PC-9 (cell line): ENCODE results near the gene KDM6A. TPM values are rescaled to one million over a fixed set of nuclear protein-coding genes. Genes with fewer than 3 reads are reported as not detected.

Experiments used
- BruUV-seq: library from RNA; stranded (reverse); fragments of 400-500 nt; replicated peaks from 2 replicates; lab custom pipeline; 2021; lab: Mats Ljungman, UMichigan
- CTCF ChIA-PET: fragments of 300-600 bp; sonication (Branson Sonifier 250); formaldehyde crosslinking; loops from one replicate; lab custom pipeline; 2022; ENCODE audit warnings: antibody characterized with exemption; lab: Charles Lee
- POLR2A ChIA-PET: fragments of 300-600 bp; sonication (Branson Sonifier 250); formaldehyde crosslinking; loops from one replicate; lab custom pipeline; 2022; ENCODE audit warnings: antibody characterized with exemption; ENCODE audit not compliant: unreplicated experiment; lab: Charles Lee
- DNase-seq, 2 experiments: peaks; one replicate each; pipeline versions ENCODE4 v3.0.0 to v3.0.0-alpha.2; 2015 to 2022; ENCODE audit warnings: mixed read lengths in 1 of 2
- H2AFZ ChIP-seq: fragments of 200-600 bp; sonication (generic); 2 replicates; pipeline ENCODE4 v1.8.1; 2017; ENCODE audit warnings: antibody characterized with exemption
- H3F3A ChIP-seq: fragments of 200-600 bp; sonication (generic); 2 replicates; pipeline ENCODE4 v1.8.1; 2017; ENCODE audit warnings: antibody characterized with exemption, mild to moderate bottlenecking, low read depth; ENCODE audit not compliant: insufficient read depth
- H3K27ac ChIP-seq: fragments of 200-600 bp; sonication (generic); 2 replicates; pipeline ENCODE4 v1.6.1; 2016; ENCODE audit warnings: mixed run types
- H3K27me3 ChIP-seq: fragments of 200-600 bp; sonication (generic); 2 replicates; pipeline ENCODE4 v1.6.1; 2016; ENCODE audit warnings: low read depth, mixed run types; ENCODE audit not compliant: insufficient read depth
- H3K36me3 ChIP-seq: fragments of 200-600 bp; sonication (generic); 2 replicates; pipeline ENCODE4 v1.6.1; 2016; ENCODE audit warnings: low read depth, mixed run types
- H3K4me1 ChIP-seq: fragments of 200-600 bp; sonication (generic); replicated peaks from 2 replicates; pipeline ENCODE4 v1.6.1; 2016; ENCODE audit warnings: mixed run types; ENCODE audit not compliant: insufficient read depth
- H3K4me2 ChIP-seq: fragments of 200-600 bp; sonication (generic); 2 replicates; pipeline ENCODE4 v1.6.1; 2017; ENCODE audit warnings: mixed run types
- H3K4me3 ChIP-seq: fragments of 200-600 bp; sonication (generic); 2 replicates; pipeline ENCODE4 v1.6.1; 2016; ENCODE audit warnings: mixed run types
- H3K79me2 ChIP-seq: fragments of 200-600 bp; sonication (generic); 2 replicates; pipeline ENCODE4 v1.6.1; 2017; ENCODE audit warnings: low read depth, mixed run types
- H3K9me2 ChIP-seq: fragments of 200-600 bp; sonication (generic); 2 replicates; pipeline ENCODE4 v1.8.1; 2017; ENCODE audit warnings: mild to moderate bottlenecking; ENCODE audit not compliant: insufficient read depth
- H3K9me3 ChIP-seq: fragments of 200-600 bp; sonication (generic); 2 replicates; pipeline ENCODE4 v1.8.1; 2016; ENCODE audit warnings: low read depth; ENCODE audit not compliant: insufficient read depth
- H4K20me1 ChIP-seq: fragments of 200-600 bp; sonication (generic); 2 replicates; pipeline ENCODE4 v1.8.1; 2017; ENCODE audit not compliant: insufficient read depth
- EZH2 ChIP-seq: fragments of 200-600 bp; sonication (generic); IDR thresholded peaks from 2 replicates; pipeline ENCODE4 v1.8.0; 2017; ENCODE audit warnings: antibody characterized with exemption, low read depth
- intact Hi-C: fragments of 100-400 bp; cut with micrococcal nuclease; formaldehyde crosslinking; loops from one replicate; pipeline ENCODE4 v1.10.0; 2022; ENCODE audit not compliant: unreplicated experiment
- total RNA-seq: library from RNA; stranded (reverse); gene quantifications from 2 replicates; pipeline ENCODE4 v1.2.3, GENCODE V29; 2021
- TF ChIP-seq, protein P1 (sequence below): fragments of 200-600 bp; sonication (generic); conservative IDR thresholded peaks from 2 replicates; pipeline ENCODE4 v1.6.1; 2017; ENCODE audit warnings: mixed run types, antibody characterized with exemption, mild to moderate bottlenecking, moderate library complexity

Gene KDM6A
- total RNA-seq, 1 experiment from 2014 or later = 20.5 TPM

DNA sequence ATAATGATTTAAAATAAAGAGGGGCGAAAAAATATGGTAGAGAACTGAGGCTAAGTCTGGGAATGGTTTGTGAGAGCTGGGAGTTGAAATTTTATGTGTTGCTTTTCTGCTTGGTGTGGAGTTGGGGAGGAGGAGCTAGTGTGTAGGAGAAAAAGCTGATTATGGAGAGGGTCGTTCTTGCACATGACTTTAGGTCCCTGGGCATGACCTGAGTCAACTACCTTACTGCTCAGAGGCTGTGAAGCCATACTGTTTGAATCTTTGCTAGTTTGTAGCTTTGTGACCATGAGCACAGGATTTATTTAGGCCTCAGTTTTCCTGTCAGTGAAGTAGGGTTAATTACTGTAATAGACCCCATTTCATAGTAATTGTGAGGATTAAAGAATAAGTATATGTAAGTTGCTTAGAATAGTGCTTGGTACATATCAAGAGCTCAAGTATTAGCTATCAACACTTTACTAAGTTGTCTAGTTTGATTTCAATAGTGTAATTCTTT, 78.6 kb downstream of the KDM6A start:
- Histone ChIP-seq H3K36me3 (no peaks in the 10 kb centered on the region), H3K4me3 (no peak overlapping the region), H3K4me1 (no peaks in the 10 kb centered on the region), H4K20me1 (no peaks in the 10 kb centered on the region), H3K27me3 (no peaks in the 10 kb centered on the region), H2AFZ (no peak overlapping the region), H3F3A (no peaks in the 10 kb centered on the region), H3K79me2 (peaks cover 17% of the 10 kb centered on the region), H3K9me3 (no peaks in the 10 kb centered on the region), H3K27ac (no peak overlapping the region), H3K4me2 (no peak overlapping the region), H3K9me2 (no peaks in the 10 kb centered on the region)
- no peak for TF ChIP-seq EZH2
- TF ChIP-seq, protein P1, sequence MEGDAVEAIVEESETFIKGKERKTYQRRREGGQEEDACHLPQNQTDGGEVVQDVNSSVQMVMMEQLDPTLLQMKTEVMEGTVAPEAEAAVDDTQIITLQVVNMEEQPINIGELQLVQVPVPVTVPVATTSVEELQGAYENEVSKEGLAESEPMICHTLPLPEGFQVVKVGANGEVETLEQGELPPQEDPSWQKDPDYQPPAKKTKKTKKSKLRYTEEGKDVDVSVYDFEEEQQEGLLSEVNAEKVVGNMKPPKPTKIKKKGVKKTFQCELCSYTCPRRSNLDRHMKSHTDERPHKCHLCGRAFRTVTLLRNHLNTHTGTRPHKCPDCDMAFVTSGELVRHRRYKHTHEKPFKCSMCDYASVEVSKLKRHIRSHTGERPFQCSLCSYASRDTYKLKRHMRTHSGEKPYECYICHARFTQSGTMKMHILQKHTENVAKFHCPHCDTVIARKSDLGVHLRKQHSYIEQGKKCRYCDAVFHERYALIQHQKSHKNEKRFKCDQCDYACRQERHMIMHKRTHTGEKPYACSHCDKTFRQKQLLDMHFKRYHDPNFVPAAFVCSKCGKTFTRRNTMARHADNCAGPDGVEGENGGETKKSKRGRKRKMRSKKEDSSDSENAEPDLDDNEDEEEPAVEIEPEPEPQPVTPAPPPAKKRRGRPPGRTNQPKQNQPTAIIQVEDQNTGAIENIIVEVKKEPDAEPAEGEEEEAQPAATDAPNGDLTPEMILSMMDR = no peak
- TSS peak; percentile 62 for BruUV-seq
- ChIA-PET CTCF (no interaction called here), POLR2A (interaction anchor here (0.6 to 0.7 kb wide), 2 partner anchors 13 to 59 kb away, joined by 5 to 6 read pairs; no protein-coding TSS in a partner anchor)
- intact Hi-C loops = no loop called here
- DNase-seq = no peak

DNA sequence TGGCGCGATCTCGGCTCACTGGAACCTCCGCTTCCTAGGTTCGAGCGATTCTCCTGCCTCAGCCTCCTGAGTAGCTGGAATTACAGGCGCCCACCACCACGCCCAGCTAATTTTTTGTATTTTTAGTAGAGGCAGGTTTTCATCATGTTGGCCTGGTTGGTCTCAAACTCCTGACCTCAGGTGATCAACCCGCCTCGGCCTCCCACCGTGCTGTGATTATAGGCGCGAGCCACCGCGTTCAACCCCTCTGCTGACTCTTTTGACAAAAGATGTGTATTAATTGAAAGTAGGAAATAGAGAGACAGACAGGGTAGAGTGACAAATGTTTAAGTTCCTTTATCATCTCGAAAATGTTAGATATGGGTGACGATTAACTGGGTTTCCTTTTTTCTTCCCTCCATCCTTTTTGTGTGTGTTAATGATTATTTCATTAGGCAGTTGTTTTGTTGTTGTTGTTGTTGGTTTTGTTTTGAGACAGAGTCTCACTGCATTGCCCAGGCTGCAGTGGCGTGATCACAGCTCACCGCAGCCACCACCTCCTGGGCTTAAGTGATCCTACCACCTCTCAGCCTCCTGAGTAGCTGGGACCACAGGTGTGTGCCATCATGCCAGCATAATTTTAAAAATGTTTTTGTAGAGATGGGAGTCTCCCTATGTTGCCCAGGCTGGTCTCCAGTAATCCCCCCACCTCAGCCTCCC, 79.5 kb downstream of the KDM6A start:
- Histone ChIP-seq H3K9me3 (no peaks in the 10 kb centered on the region), H2AFZ (no peak overlapping the region), H3K9me2 (no peaks in the 10 kb centered on the region), H3K27ac (no peak overlapping the region), H3F3A (no peaks in the 10 kb centered on the region), H3K27me3 (no peaks in the 10 kb centered on the region), H3K4me2 (no peak overlapping the region), H3K79me2 (peaks cover 17% of the 10 kb centered on the region), H3K4me3 (no peak overlapping the region), H3K4me1 (no peaks in the 10 kb centered on the region), H3K36me3 (no peaks in the 10 kb centered on the region), H4K20me1 (no peaks in the 10 kb centered on the region)
- BruUV-seq = no TSS peak
- DNase-seq = no peak
- intact Hi-C loops = no loop called here
- no peak for TF ChIP-seq EZH2
- TF ChIP-seq, protein P1 = no peak
- ChIA-PET CTCF (no interaction called here), POLR2A (no interaction called here)

DNA sequence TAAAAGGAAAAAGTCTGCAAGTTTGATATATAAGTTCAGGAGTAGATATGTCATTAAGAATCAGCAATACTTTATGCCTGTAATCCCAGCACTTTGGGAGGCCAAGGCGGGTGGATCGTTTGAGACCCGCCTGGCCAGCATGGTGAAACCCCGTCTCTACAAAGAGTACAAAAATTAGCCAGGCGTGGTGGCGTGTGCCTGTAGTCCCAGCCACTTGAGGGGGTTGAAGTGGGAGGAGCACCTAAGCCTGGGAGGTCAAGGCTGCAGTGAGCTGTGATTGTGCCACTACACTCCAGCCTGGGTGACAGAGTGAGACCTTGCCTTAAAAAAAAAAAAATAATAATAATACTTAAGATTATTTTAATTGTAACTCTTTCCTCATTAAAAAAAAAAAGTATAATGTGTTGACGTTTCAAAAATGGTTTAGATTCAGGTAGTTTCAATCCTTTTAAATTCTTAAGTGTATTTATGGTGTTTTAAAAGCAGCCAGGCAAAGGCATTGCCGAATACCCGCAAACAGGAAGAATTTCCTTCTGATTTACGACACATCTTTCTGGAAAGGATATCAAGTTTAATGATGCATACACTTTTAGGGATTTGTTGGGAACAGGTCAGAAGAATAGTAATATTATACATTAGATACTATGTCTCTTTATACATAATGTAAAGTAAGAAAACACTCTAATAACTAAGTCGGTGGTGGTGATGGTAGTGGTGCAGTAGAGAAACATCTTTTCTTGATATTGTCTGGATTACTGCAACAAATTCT, 80.9 kb downstream of the KDM6A start:
- H3K79me2 ChIP-seq = peaks cover 17% of the 10 kb centered on the region
- H3K9me2 ChIP-seq = no peaks in the 10 kb centered on the region
- H4K20me1 ChIP-seq = no peaks in the 10 kb centered on the region
- no peak overlapping the region for H3K4me2 ChIP-seq
- H3K36me3 ChIP-seq = no peaks in the 10 kb centered on the region
- H3K9me3 ChIP-seq = no peaks in the 10 kb centered on the region
- TF ChIP-seq, protein P1 = no peak
- TF ChIP-seq EZH2 = no peak
- no peaks in the 10 kb centered on the region for H3F3A ChIP-seq
- intact Hi-C loops = no loop called here
- no peaks in the 10 kb centered on the region for H3K27me3 ChIP-seq
- H3K4me1 ChIP-seq = no peaks in the 10 kb centered on the region
- H3K4me3 ChIP-seq = no peak overlapping the region
- CTCF ChIA-PET = no interaction called here
- no peak overlapping the region for H3K27ac ChIP-seq
- no TSS peak for BruUV-seq
- DNase-seq = no peak
- POLR2A ChIA-PET = no interaction called here
- H2AFZ ChIP-seq = no peak overlapping the region
